Ovary (tissue), 3 donors: Measurements from ENCODE around the gene PRR14.

Source experiments
- CTCF ChIP-seq, 3 donors: fragments of 450-650 bp in 2 of 3; fragments of 200-600 bp in 1 of 3; IDR thresholded peaks; one replicate each; pipeline versions ENCODE4 v1.5.1 to v1.8.0; 2016 to 2022; ENCODE audit warnings: antibody characterized with exemption in 3 of 3, mild to moderate bottlenecking in 1 of 3
- EP300 ChIP-seq: sonication (generic); formaldehyde crosslinking; IDR thresholded peaks from one replicate; pipeline ENCODE4 v1.6.1; 2017; ENCODE audit warnings: antibody characterized with exemption
- POLR2A ChIP-seq: fragments of 450-650 bp; IDR thresholded peaks from one replicate; pipeline ENCODE4 v1.6.1; 2017; ENCODE audit warnings: antibody characterized with exemption, mild to moderate bottlenecking, moderate library complexity
- donor health status: DM: no; HTN: no; CAD: no.

DNA sequence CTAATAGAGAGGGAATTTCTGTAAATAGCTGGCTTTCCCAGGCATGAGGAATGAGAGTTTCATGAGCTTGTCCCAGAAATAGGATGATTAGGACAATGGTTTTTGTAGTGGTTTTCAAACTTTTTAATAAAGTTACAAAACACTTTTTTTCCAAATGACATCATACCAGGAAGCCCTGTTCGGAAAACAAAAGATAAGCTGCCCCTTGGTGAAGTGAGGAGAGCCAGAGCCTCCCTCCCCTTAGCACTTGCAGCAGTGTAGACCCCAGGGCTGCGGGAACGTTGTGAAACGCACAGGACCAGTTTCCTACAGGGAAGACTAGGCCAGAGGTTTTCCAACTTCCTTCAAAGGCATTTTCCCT, 15.1 kb downstream of the PRR14 start:
- TF ChIP-seq EP300 (no peak), POLR2A (no peak), CTCF (IDR thresholded peaks at IDR 0.05) (no peak)
